Suprapubic skin (tissue), 4 donors: Measurements from ENCODE around the gene PRR33. TPM values are rescaled to one million over a fixed set of nuclear protein-coding genes. Genes with fewer than 3 reads are reported as not detected.

ENCODE experiments used
- DNase-seq, 2 donors: peaks; one replicate each; pipeline ENCODE4 v3.0.0-alpha.2; 2019; ENCODE audit warnings: low spot score in 2 of 2
- H3K27ac ChIP-seq: fragments of 200-600 bp; sonication (generic); one replicate; pipeline ENCODE4 v1.5.1; 2019
- H3K27me3 ChIP-seq: fragments of 200-600 bp; sonication (generic); one replicate; pipeline ENCODE4 v1.5.1; 2019
- H3K36me3 ChIP-seq: fragments of 200-600 bp; sonication (generic); one replicate; pipeline ENCODE4 v1.5.1; 2019
- H3K4me1 ChIP-seq: fragments of 200-600 bp; sonication (generic); one replicate; pipeline ENCODE4 v1.5.1; 2019
- H3K4me3 ChIP-seq: fragments of 200-600 bp; sonication (generic); one replicate; pipeline ENCODE4 v1.5.1; 2019; ENCODE audit warnings: mild to moderate bottlenecking
- H3K9me3 ChIP-seq: fragments of 200-600 bp; sonication (generic); one replicate; pipeline ENCODE4 v1.5.1; 2019
- CTCF ChIP-seq, 2 donors: fragments of 200-600 bp in 1 of 2; fragments of 450-650 bp in 1 of 2; sonication (generic) in 1 of 2; IDR thresholded peaks; one replicate each; pipeline ENCODE4 v1.5.1; 2016 to 2019; ENCODE audit warnings: antibody characterized with exemption in 2 of 2, mild to moderate bottlenecking in 1 of 2, moderate library complexity in 1 of 2
- EP300 ChIP-seq: sonication (generic); formaldehyde crosslinking; IDR thresholded peaks from one replicate; pipeline ENCODE4 v1.6.1; 2017; ENCODE audit warnings: antibody characterized with exemption
- POLR2A ChIP-seq, 2 donors: fragments of 450-650 bp; IDR thresholded peaks; one replicate each; pipeline ENCODE4 v1.6.1; 2017; ENCODE audit warnings: antibody characterized with exemption in 2 of 2, mild to moderate bottlenecking in 2 of 2, moderate library complexity in 2 of 2
- POLR2AphosphoS5 ChIP-seq, 3 donors: sonication (generic); formaldehyde crosslinking; IDR thresholded peaks; one replicate each; pipeline ENCODE4 v1.6.1; 2017; ENCODE audit warnings: antibody characterized with exemption in 3 of 3
- WGBS: methylation state at CpG from one replicate; pipeline ENCODE4 v1.1.5; 2018; 5-methylcytosine and 5-hydroxymethylcytosine counted together
- total RNA-seq, 4 donors: library from RNA; depleted of rRNA; stranded (reverse); fragments of >200 nt; gene quantifications; one replicate each; pipeline ENCODE4 v1.1.0, GENCODE V29; 2016

Gene PRR33
- total RNA-seq, 4 donors from 2014 or later = not detected

- no peaks in the 10 kb centered on the region for H3K36me3 ChIP-seq
- H3K4me3 ChIP-seq = no peak overlapping the region
- peaks cover 5% of the 10 kb centered on the region for H3K4me1 ChIP-seq
- no peak overlapping the region for H3K27ac ChIP-seq
- H3K9me3 ChIP-seq = no peaks in the 10 kb centered on the region
- no peaks in the 10 kb centered on the region for H3K27me3 ChIP-seq
- no peak for TF ChIP-seq CTCF (IDR thresholded peaks at IDR 0.05)
- TF ChIP-seq POLR2A (IDR thresholded peaks at IDR 0.05) = no peak
- no peak for TF ChIP-seq POLR2AphosphoS5 (IDR thresholded peaks at IDR 0.05)
- TF ChIP-seq EP300 = no peak
- WGBS = 94% methylated on average over 8 of the region's 9 CpGs
- DNase-seq = no peak
These were observed 33.5 kb downstream of the PRR33 start for GRCh38 chr11:1858154-1858553.

GRCh38 chr11:1857064-1857463 lies 34.6 kb downstream of the PRR33 start:
- WGBS = 100% methylated on average over 3 of the region's 11 CpGs
- DNase-seq = no peak
- Histone ChIP-seq H3K4me1 (no peaks in the 10 kb centered on the region), H3K9me3 (no peaks in the 10 kb centered on the region), H3K27ac (no peak overlapping the region), H3K36me3 (no peaks in the 10 kb centered on the region), H3K4me3 (no peak overlapping the region), H3K27me3 (no peaks in the 10 kb centered on the region)
- no peak for TF ChIP-seq POLR2A (IDR thresholded peaks at IDR 0.05)
- TF ChIP-seq CTCF (IDR thresholded peaks at IDR 0.05) = no peak
- TF ChIP-seq POLR2AphosphoS5 (IDR thresholded peaks at IDR 0.05) = no peak
- no peak for TF ChIP-seq EP300

- Histone ChIP-seq H3K4me3 (no peak overlapping the region), H3K4me1 (no peaks in the 10 kb centered on the region), H3K27me3 (no peaks in the 10 kb centered on the region), H3K27ac (no peak overlapping the region), H3K36me3 (no peaks in the 10 kb centered on the region), H3K9me3 (no peaks in the 10 kb centered on the region)
- no peak for TF ChIP-seq POLR2A (IDR thresholded peaks at IDR 0.05)
- no peak for TF ChIP-seq CTCF (IDR thresholded peaks at IDR 0.05)
- no peak for TF ChIP-seq EP300
- TF ChIP-seq POLR2AphosphoS5 (IDR thresholded peaks at IDR 0.05) = no peak
- DNase-seq = no peak
- 60% methylated on average over 1 of the region's 13 CpGs for WGBS
These were observed 35.2 kb downstream of the PRR33 start for GRCh38 chr11:1856306-1857005.

GRCh38 chr11:1855886-1856265 lies 35.8 kb downstream of the PRR33 start:
- Histone ChIP-seq H3K9me3 (no peaks in the 10 kb centered on the region), H3K4me3 (no peak overlapping the region), H3K27ac (no peak overlapping the region), H3K36me3 (no peaks in the 10 kb centered on the region), H3K27me3 (no peaks in the 10 kb centered on the region), H3K4me1 (no peaks in the 10 kb centered on the region)
- WGBS = 77% methylated on average over 7 of the region's 11 CpGs
- TF ChIP-seq EP300 = no peak
- TF ChIP-seq POLR2A (IDR thresholded peaks at IDR 0.05) = no peak
- TF ChIP-seq CTCF (IDR thresholded peaks at IDR 0.05) = no peak
- TF ChIP-seq POLR2AphosphoS5 (IDR thresholded peaks at IDR 0.05) = no peak
- DNase-seq = no peak

- Histone ChIP-seq H3K27ac (no peak overlapping the region), H3K9me3 (no peaks in the 10 kb centered on the region), H3K4me3 (no peak overlapping the region), H3K36me3 (no peaks in the 10 kb centered on the region), H3K4me1 (no peaks in the 10 kb centered on the region), H3K27me3 (no peaks in the 10 kb centered on the region)
- no peak for DNase-seq
- 82% methylated on average over 9 of the region's 26 CpGs for WGBS
- TF ChIP-seq EP300 = no peak
- TF ChIP-seq CTCF (IDR thresholded peaks at IDR 0.05) = no peak
- no peak for TF ChIP-seq POLR2A (IDR thresholded peaks at IDR 0.05)
- TF ChIP-seq POLR2AphosphoS5 (IDR thresholded peaks at IDR 0.05) = no peak
These were observed 36.5 kb downstream of the PRR33 start for GRCh38 chr11:1854949-1855885.
